GM13976 (cell line): ENCODE measurements around the gene PRSS48.

Experiments used
- DNase-seq: peaks from one replicate; pipeline ENCODE4 v3.0.0; 2012; ENCODE audit warnings: low spot score
- CTCF ChIP-seq: IDR thresholded peaks from 2 replicates; pipeline ENCODE4 v1.5.1; 2012; ENCODE audit warnings: borderline replicate concordance, mild to moderate bottlenecking; ENCODE audit not compliant: insufficient read depth; ENCODE audit errors: extremely low read depth, missing control alignments, control extremely low read depth
- in situ Hi-C: fragments of 300-500 bp; cut with MboI; formaldehyde crosslinking; loops from one replicate; pipeline ENCODE4 v1.12.0; 2022; ENCODE audit warnings: low sequenced_read_pairs, mixed read lengths, inconsistent platforms; ENCODE audit not compliant: unreplicated experiment

Gene PRSS48

GRCh38 chr4:151236036-151236435 lies 40.9 kb upstream of the PRSS48 start:
- TF ChIP-seq CTCF: no peak
- in situ Hi-C loops: no loop called here
- DNase-seq: no peak

- no peak for TF ChIP-seq CTCF
- no peak for DNase-seq
- in situ Hi-C loops: no loop called here
Measured at GRCh38 chr4:151238477-151238876, 38.5 kb upstream of the PRSS48 start.

- TF ChIP-seq CTCF: no peak
- in situ Hi-C loops: no loop called here
- DNase-seq: no peak
Measured at GRCh38 chr4:151239608-151240007, 37.4 kb upstream of the PRSS48 start.

GRCh38 chr4:151242305-151242704 lies 34.7 kb upstream of the PRSS48 start:
- no peak for TF ChIP-seq CTCF
- DNase-seq: no peak

GRCh38 chr4:151246742-151247141 lies 30.2 kb upstream of the PRSS48 start:
- in situ Hi-C loops: no loop called here
- DNase-seq: no peak
- TF ChIP-seq CTCF: no peak

More at GRCh38 chr4:151242305-151242704, 34.7 kb upstream of the PRSS48 start:
- in situ Hi-C loops: no loop called here

GRCh38 chr4:151247395-151247794 lies 29.6 kb upstream of the PRSS48 start:
- DNase-seq: no peak
- TF ChIP-seq CTCF: no peak
- in situ Hi-C loops: no loop called here

- no peak for TF ChIP-seq CTCF
- DNase-seq: no peak
- in situ Hi-C loops: no loop called here
Measured at GRCh38 chr4:151248519-151248918, 28.4 kb upstream of the PRSS48 start.
